GM18870 (cell line): ENCODE results near the gene ST8SIA6.
A peak's percentile ranks its signal among the peaks of the same experiment; 100 is the strongest.
"Not testable (repeated sequence)": the region's sequence is repeated elsewhere in the genome, so short reads cannot be mapped to it uniquely, and the experiment has no call there.

Experiments
- ATAC-seq: cut with Tn5 transposase; IDR thresholded peaks from one replicate; pipeline ENCODE4 v1.9.1; 2021; ENCODE audit warnings: moderate library complexity; ENCODE audit not compliant: unreplicated experiment

Gene ST8SIA6, protein sequence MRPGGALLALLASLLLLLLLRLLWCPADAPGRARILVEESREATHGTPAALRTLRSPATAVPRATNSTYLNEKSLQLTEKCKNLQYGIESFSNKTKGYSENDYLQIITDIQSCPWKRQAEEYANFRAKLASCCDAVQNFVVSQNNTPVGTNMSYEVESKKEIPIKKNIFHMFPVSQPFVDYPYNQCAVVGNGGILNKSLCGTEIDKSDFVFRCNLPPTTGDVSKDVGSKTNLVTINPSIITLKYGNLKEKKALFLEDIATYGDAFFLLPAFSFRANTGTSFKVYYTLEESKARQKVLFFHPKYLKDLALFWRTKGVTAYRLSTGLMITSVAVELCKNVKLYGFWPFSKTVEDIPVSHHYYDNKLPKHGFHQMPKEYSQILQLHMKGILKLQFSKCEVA

DNA sequence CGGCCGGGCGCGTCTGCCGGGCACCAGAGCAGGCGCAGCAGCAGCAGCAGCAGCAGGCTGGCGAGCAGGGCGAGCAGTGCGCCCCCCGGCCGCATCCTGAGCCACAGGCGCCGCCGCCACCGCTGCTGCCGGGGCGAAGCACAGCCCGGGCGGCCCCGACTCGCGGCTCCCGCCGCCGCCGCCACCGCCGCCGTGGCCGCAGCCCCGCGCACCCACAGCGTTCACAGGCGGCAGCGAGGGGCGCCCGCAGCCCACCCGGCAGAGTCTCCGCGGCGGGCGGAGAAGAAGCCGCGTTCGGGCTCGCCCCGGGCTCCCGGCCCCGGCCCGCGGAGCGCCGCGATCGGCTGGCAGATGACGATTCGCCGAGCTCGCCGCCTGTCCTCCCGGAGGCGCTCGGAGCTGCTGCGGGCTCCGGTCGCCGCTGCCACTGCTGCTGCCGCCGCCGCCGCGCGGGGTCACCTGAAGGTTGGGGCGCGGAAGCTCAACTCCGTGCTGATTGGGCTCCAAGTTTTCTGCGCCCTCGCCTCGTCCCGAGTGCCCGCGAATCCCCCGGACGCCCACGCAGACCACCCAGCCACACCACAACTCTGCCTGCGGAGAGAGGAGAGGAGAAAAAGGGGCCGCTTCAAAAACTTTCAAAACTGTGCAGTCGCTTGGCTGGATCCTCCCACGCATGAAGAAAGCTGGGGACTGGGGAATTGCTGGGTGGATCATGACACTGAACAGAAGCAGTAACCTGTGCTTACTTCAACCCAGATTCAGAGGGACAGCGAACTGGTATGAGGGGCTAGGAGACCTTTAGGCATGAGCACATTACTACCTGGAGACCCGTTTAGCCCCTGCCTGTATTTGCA is at the start of gene ST8SIA6:
Gene ST8SIA6, minus strand, starts transcription at position 435 of the 854 bp plus-strand sequence. Its CDS starts 340 bp downstream, at position 95.
- peak; percentile 46 for ATAC-seq

DNA sequence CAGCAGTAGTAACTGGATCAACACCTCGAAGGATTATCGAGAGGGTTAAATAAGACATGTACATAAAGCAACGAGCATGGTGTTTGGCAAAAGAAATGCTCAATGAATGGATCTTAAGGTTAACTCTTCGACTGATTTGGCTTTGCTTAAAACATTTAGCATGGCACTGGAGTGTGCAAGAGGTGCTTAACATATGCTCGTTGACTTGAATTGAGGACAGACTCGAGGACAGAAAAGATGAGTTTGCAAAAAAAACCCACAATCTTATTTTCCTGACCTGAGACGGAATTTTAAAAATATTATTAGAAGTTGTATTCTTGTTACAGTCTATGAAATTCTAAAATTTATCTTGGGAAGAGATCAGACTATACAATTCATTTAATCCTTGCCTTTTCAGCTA is 49.4 kb upstream of the ST8SIA6 start:
- no peak for ATAC-seq

DNA sequence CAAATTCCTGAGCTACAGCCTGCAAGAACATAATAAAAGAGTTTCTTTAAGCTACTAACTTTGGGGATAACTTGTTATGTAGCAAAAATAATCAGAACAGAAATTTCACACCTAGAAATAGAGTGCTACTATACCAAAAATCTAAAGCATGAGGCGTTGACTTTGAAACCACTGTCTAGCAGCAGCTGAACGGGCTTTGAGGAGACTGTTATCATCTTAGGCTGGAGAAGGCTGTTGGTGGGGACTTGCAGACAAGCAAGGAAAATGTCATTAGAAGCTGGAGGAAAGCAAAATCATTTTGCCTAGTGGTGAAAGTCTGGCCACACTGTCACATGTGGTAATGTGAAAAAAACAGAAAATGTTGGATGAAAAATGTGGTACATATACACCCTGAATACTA is 48.4 kb upstream of the ST8SIA6 start:
- no peak for ATAC-seq

DNA sequence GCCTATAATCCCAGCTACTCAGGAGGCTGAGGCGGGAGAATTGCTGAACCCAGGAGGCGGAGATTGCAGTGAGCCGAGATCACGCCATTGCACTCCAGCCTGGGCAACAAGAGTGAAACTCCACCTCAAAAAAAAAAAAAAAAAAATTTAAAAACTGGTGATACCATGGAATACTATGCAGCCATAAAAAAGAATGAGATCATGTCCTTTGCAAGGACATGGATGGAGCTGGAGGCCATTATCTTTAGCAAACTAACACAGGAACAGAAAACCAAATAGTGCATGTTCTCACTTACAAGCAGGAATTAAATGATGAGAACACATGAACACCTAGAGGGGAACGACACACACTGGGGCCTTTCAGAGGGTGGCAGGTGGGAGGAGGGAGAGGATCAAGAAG is 44.6 kb upstream of the ST8SIA6 start:
- ATAC-seq, result not testable (repeated sequence)

DNA sequence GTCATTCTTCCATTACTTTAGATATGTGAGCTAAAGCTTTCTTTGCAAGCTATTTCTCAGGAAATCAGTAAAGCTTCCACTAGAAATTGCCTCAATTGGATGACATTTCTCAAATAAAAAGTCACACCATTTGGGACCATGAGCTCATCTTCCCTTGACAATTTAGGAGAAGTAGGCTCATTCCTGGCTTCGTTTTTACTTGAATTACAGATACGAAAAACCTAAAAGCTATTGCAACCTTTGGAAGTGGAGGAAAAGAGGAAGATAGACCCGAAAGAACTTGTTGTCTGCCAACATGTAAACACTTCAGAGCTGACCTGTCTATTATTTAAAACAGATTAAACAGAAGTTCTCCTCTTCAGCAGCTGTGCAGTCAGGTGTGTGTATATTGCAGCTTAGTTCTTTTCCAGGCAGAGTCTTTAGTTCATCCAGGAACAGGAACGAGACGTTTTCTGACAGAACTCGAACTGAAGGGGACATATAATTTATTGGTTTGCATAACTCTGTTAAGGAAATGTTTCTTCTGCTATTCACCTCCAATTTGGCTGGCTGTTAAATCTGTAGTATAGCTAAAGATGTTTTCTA is 43.1 kb upstream of the ST8SIA6 start:
- no peak for ATAC-seq

DNA sequence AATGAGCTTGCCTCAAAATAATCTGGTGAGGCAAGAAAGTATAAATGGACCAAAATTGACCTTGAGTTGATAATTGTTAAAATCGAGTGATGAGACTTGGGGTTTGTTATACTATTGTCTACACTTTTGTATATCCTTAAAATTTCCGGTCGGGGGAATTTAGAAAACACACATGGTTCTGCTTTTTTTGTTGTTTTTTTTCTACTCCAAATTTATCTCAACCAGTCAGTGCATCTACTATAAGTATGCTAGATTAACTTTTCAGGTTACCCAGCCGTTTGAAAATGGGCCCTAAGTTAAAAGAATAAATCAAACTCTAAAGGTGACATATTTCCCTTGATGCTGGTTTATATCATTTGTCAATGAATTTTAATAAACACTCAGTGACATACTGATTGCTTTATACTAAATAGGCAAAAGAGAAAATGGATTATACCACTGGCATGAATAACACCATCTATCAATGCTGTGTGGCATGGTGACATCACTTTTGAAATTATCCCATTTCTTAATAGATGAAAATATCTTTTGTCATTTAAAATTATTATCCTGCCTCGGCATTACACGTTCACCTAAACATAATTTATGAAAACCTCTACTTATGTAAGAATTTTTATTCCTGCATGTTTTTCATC is 40.3 kb upstream of the ST8SIA6 start:
- ATAC-seq, result no peak

DNA sequence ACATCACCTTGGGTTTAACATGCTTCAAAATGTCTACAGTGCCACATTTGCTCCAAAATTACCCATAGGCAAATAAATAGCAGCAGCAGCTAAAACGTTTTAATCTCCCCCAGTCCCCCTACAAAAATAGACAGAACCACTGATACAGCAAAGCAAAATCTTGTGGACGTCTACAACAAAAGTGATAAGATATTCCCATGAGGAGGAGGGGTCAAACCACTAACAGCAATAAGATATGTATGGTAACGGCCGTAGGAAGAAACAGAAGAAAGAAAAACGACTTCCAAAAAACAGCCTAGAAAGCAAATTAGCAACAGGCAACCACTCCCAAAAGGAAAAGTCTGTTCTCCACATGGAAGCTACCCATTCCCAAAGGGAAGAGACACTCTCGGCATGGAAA is 34.5 kb upstream of the ST8SIA6 start:
- ATAC-seq, result no peak

DNA sequence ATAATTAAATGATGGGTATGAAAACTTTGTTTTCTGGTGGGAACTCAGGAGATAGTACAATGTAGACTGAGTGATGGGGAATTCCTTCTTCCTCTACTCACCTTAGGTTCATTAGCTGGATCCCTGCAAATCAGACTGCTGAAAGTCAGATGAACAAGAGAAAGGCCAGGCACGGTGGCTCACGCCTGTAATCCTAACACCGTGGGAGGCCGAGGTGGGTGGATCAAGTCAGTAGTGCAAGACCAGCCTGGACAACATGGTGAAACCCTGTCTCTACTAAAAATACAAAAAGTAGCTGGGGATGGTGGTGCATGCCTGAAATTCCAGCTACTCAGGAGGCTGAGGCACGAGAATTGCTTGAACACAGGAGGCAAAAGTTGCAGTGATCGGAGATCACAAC is 28.7 kb upstream of the ST8SIA6 start:
- ATAC-seq, result no peak

DNA sequence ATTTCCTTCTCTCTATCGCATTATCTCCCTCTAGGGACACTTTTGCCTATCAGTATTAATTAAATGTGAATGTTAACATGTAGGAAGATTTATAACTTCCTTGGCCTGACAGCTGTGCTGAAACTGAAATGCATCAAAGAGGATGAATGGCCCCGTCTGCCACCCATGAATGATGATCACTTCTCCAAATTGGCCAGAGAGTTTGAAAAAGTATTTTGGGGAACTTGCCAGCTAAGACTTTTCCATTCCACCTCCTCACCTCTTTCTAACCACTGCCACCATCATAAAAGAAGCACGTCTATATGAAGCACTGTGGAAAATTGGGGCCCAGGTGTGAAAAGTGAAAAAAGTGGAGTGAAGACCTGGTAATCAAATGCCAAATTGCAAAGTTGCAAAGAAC is 25.4 kb upstream of the ST8SIA6 start:
- ATAC-seq, result no peak

DNA sequence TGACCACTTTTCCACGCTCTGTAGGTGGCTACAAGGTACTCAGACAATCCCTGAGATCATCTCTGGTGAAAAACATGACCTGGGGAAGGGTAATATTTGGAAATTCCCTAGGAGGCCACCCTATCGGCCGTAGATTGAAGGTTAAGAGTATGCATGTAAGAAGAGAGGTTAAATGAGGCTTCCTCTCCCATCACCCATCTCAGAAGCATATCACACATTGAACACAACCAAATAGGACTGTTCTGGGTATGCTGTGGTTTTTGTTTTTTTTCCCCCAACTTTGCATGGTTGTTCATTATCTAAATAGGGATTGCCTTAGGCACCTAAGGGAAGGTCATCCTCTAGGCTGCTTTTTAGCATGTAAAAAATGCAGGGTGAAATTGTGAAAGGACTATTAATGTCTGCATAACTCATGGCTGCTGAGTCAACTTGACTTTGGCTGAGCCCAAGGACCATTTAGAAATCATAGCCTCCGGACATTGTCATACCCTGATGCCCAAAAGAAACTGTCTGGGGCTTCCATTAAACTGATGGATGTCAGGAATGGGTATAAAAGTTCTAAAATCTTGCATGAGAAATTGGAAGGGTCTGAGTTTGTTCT is 24.7 kb upstream of the ST8SIA6 start:
- no peak for ATAC-seq

DNA sequence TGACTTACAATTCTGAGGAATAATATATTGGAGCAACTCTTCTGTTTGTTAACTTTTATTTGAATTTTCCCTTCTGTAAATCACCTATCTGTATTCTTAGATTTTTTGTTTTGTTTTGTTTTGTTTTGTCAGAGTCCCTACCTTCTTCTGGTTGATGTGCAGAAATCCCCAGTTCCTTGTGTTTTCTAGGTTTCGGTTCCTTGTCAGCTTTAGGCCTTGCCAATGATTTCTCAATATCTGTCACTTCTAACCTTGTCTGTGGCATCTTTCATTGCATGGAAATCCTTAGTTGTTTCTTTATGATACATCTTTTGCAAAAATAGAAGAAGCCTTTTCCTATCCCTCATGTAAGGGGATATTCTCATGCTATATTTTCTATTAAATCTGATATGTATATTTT is 21.7 kb upstream of the ST8SIA6 start:
- ATAC-seq, result peak; percentile 59

DNA sequence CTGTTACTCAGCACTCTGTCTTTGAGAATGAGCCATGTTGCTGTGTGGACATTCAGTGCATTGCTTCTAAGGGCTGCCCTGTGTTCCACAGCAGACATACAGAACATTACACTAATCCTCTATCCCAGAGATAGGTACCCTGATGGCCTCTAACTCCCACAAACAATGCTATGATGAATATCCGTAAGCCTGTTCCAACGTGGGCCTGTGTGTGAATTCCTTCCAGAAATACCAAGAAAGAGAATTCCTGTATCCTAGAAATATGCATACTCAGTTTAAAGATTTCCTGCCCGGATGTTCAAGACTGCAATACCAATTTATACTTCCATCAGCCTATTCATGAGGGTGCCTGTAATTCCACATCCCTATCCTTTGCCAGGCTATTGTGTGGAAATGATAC is 21.3 kb upstream of the ST8SIA6 start:
- ATAC-seq, result no peak

DNA sequence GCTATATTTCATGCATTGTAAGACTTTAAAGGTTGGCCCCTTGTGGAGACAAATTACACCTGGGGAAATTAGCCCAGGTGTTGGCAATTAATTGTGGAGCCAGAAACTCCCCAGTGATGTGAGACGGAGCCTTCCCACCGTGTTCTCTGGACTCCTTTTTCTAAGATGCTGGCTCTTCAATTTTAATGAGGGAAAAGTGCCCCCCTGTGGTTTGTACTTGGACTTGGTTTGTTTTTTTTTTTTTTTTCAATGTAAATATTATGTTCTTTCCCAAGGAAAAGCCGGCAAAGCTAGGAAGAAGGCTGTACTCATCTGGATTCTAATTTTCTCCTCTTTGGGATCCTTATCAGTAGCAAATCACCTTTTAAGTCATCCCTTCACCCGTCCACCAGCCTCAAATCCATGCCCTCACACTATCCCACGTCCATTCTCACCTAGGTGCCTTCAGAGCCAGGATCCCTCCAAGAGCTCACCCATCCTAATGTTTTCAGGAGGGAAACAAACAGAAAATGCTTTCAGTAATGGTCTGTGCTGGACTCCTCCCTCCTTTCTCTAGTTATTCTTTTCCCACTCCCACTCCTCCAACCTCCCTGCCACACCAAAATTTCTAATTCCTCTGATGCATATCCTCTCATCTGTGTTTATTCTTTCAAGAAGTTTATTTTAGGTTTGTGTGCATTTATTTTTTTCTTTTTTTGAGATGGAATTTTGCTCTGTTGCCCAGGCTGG is 20.4 kb upstream of the ST8SIA6 start:
- ATAC-seq, result no peak

DNA sequence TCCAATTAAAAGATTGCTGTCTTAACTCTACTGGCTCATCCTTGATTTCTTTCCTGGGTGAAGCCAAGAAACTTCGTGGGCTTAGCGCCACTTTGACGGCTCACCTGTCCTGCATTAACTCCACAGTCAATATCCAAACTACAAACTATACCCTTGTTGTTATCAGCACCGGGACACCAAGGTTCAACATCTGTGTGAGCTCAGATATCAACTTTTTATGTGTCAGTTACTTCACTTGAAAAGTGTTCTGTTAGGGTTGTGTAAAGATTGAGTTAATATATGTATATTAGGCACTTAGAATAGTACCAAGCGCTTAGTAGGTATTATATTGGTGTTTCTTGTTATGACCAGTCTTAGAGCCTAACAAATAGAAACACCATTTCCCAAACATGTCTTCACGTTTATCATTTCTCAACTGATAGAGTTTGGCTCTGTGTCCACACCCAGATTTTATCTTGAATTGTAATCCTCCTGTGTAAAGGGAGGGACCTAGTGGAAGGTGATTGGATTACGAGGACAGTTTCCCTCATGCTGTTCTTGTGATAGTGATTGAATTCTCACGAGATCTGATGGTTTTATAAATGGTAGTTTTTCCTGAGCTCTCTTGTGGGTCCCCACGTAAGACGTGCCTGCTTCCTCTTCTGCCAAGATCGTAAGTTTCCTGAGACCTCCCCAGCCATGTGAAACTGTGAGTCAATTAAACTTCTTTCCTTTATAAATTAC is 19.0 kb upstream of the ST8SIA6 start:
- ATAC-seq, result no peak

DNA sequence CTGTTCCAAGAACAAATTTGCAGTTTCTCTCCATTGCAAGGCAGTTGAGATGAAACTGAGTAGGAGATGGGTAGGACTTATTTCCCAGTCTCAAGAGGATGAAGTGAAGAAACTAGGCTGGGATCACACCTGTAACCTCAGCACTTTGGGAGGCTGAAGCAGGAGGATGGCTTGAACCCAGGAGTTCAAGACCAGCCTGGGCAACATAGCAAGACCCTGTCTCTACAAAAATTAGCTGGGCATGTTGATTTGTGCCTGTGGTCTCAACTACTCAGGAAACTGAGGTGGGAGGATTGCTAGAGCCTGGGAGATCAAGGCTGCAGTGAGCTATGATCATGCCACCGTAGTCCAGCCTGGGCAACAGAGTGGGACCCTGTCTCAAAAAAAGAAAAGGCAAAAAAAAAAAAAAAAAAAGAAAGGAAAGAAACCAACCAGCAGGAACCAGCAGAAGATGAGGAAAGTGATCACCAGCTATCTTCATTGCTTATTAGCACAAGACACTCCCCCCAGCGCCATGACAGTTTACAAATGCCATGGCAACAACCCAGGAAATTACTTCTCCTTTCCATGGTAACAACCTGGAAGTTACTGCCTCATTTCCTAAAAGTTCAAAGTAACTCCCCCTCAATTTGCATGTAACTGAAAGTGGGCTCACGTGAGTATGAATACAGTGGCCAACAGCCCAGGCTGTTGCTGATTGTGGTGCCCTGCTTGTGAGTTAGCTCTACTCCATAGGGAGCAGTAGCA is 18.3 kb upstream of the ST8SIA6 start:
- no peak for ATAC-seq

DNA sequence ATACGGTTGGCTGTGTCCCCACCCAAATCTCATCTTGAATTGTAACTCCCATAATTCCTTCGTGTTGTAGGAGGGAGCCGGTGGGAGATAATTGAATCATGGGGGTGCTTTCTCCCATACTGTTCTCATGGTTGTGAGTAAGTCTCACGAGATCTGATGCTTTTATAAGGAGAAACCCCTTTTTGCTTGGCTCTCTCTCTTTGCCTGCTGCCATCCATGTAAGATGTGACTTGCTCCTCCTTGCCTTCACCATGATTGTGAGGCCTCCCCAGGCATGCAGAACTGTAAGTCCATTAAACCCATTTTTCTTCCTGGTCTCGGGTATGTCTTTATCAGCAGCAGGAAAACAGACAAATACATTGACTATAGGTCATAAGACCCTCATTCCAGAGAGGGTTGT is 15.9 kb upstream of the ST8SIA6 start:
- ATAC-seq, result no peak

DNA sequence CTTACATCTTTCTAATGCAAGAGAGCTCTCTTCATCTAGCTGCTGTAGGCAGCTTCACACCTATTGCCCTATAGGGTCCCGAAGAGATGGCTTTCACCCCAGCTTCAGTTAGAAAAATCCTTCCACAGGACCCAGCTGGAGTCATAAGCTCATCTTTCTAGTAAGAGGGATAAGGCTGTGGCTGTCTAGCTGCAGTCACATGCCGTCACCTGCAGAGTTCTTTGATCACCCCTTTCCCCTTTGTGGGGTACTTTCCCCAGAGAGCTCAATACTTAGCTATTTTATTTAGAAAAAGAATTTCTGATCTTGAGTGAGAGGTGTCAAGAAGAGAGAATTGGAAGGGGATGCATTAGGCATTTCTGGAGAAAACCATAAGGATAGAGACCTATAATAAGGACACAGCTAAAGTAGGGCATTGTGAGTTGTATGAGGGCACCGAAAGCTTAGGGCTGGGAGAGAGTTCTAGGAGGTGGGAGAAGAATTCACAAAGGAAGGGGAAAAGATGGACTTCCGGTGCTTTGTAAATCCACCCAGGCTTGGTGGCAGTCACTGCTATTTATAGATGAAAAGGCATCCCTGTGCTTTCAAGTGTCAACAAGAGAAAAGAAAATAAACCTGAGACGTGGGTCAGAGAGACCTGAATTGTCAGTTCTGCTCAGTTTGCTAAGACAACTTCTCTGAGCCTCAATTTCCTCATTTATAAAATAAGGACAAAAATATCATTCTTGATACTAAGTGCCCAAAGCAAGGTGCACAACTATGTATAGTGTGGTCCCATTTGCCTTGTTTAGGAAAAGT is 11.1 kb upstream of the ST8SIA6 start:
- ATAC-seq, result no peak

DNA sequence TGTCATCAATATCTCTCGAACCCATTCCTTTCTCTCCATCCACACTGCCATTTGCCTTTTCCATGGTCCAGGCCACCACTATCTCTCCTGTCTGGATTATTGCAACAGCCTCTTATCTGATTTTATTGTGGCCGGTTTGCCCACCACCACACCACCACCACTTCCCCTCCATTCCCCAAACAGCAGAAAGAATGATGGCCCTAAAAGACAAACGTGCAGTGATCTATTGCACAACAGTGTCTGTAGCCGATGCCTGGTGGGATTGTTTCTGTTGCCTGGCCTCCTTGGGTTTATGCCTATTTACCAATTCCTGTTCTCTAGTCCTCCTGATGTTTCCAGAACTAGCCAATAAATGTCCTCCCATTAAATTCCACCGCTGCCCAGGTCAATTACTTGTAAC is 10.2 kb upstream of the ST8SIA6 start:
- no peak for ATAC-seq
